Measurements from ENCODE around the gene GFI1.

The GFI1 gene

DNA sequence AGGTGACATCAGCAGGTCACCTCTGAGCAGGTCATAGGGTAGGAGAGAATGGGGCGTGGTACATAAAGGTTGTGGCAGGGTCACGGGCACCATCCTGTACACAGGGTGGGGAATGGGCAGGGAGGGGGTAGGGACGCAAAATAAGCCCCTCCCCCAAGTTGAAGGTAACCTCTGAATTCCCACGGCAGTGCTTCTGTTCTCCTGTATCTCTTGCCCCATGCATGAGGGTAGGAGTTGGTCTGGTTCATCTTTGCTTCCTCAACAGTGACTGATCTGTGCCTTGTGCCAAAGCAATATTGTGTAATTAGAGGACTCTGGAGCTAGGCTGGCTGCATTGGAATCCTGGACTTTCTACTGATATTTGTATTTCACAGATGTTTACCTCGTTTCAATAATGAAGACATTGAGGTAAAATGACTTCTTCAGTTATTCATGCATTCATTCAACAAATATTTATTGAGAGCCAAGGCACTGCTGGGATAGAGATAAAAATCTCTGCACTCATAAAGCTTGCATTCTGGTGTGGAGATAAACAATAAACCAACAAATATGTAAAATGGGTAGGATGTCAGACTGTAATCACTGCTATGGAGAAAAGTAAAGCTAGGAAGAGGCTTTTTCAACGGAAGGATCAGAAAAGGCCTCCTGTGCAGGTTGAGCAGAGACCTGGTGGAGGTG lies 18.4 kb upstream of the GFI1 start:
- Histone ChIP-seq H3K9me3 (ENCODE audit: control insufficient read depth in 2 of 2, low read length in 2 of 2) (no peaks in the 10 kb centered on the region), H3K9ac (ENCODE audit: low read depth in 1 of 2, low read length in 2 of 2) (no peak overlapping the region), H3K4me3 (ENCODE audit: low read length in 2 of 2) (no peak overlapping the region), H3K4me1 (ENCODE audit: control insufficient read depth in 2 of 2, insufficient read depth in 2 of 2, low read length in 2 of 2) (no peaks in the 10 kb centered on the region), H3K27ac (ENCODE audit: low read depth in 2 of 2, low read length in 2 of 2) (no peak overlapping the region), H3K27me3 (ENCODE audit: control insufficient read depth in 2 of 2, insufficient read depth in 2 of 2, low read length in 2 of 2) (no peaks in the 10 kb centered on the region), H3K36me3 (ENCODE audit: control insufficient read depth in 2 of 2, insufficient read depth in 2 of 2, low read length in 2 of 2) (no peaks in the 10 kb centered on the region)

DNA sequence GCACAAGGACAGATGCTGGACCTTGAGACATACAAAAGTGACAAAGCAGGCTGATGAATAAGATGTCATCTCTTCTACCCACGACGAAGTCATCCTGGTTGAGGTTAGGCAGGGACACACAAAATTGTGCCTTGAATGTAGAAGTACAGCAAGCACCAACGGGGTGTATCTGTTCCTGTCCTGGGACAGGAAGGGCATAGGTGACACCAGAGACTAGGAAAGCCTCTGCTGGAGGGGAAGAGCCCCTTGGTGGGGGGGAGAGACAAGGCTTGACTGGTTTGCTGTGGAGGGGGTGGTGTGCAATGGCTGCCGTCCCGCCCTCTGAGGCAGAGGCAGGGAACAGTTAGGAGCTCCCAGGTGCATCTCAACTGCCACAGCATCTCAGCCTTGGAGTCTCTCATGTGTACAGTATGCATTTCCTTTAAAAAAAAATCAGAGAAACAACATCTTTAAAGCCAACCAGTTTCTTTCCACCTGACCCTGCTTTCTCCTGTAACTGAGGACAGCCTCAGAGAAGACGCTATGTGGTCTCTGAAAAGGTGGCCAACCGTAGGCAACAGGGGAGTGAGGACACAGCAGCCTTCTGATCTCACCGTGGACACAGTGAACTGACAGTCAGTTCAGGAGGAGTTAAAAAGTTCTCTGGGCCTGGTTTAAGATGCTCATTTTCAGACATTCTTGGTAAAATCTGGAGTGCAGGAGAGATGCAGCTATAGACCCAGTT lies 17.7 kb upstream of the GFI1 start:
- Histone ChIP-seq H3K27me3 (ENCODE audit: control insufficient read depth in 2 of 2, insufficient read depth in 2 of 2, low read length in 2 of 2) (no peaks in the 10 kb centered on the region), H3K36me3 (ENCODE audit: control insufficient read depth in 2 of 2, insufficient read depth in 2 of 2, low read length in 2 of 2) (no peaks in the 10 kb centered on the region), H3K9me3 (ENCODE audit: control insufficient read depth in 2 of 2, low read length in 2 of 2) (no peaks in the 10 kb centered on the region), H3K27ac (ENCODE audit: low read depth in 2 of 2, low read length in 2 of 2) (no peak overlapping the region), H3K4me1 (ENCODE audit: control insufficient read depth in 2 of 2, insufficient read depth in 2 of 2, low read length in 2 of 2) (no peaks in the 10 kb centered on the region), H3K4me3 (ENCODE audit: low read length in 2 of 2) (no peak overlapping the region), H3K9ac (ENCODE audit: low read depth in 1 of 2, low read length in 2 of 2) (no peak overlapping the region)

DNA sequence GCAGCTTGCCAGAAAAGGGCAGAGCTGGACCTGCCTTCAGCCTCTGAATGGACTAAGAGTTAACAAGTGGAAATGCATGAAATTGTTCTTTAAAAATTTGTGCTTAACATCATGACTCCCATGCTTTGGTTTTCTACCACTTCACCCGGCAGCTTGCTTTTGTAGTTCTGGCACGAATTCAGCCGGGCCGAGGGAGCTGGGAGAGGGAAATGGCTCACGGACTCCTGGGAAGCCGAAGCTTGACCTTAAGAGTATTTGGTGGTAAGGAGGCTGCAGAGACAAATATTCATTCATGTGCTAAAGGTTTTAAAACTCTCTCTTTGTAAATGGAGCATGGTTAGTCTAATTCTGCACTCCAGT lies 17.2 kb upstream of the GFI1 start:
- H3K9ac ChIP-seq (ENCODE audit: low read depth in 1 of 2, low read length in 2 of 2) = no peak overlapping the region
- H3K36me3 ChIP-seq (ENCODE audit: control insufficient read depth in 2 of 2, insufficient read depth in 2 of 2, low read length in 2 of 2) = no peaks in the 10 kb centered on the region
- H3K27me3 ChIP-seq (ENCODE audit: control insufficient read depth in 2 of 2, insufficient read depth in 2 of 2, low read length in 2 of 2) = no peaks in the 10 kb centered on the region
- no peak overlapping the region for H3K4me3 ChIP-seq (ENCODE audit: low read length in 2 of 2)
- no peak overlapping the region for H3K27ac ChIP-seq (ENCODE audit: low read depth in 2 of 2, low read length in 2 of 2)
- H3K4me1 ChIP-seq (ENCODE audit: control insufficient read depth in 2 of 2, insufficient read depth in 2 of 2, low read length in 2 of 2) = no peaks in the 10 kb centered on the region
- no peaks in the 10 kb centered on the region for H3K9me3 ChIP-seq (ENCODE audit: control insufficient read depth in 2 of 2, low read length in 2 of 2)

DNA sequence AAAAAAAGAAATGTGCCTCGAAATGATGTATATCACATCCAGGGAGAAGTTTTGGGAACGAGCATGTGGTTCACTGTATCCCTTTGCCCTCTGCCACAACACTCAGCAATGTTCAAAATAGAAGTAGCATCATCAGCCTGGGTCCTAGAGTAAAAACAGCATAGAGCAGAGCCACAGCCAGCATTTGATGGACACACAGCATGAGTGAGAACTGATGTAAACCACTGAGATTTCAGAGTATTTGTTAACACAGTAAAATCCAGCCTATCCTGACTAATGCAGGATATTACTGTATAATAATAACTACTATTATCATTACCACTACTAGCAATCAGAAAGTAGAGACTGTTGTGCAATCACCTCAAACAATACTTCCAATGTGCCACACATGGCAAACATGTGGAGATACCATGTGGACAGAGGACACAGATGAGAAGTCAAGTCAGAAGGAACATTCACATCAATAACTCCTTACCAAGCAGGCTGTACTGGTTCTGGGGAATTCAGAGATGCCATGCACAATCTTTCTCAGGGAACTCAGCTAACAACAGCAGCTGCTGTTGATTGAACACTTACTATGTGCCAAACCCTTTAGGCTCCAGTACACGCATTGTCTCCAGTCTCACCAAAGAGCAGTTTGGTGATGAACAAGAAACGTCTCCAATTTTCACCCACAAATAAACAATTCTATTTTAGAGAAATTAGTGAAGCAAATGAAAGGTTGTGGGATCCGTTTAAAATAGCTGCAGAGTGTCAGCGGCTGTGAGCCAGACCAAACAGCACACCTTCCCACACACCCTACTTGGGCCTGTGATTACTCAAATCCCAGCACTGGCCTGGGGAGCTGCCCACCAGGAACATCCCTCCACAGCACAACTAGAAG lies 16.6 kb upstream of the GFI1 start:
- Histone ChIP-seq H3K9ac (ENCODE audit: low read depth in 1 of 2, low read length in 2 of 2) (no peak overlapping the region), H3K4me3 (ENCODE audit: low read length in 2 of 2) (no peak overlapping the region), H3K36me3 (ENCODE audit: control insufficient read depth in 2 of 2, insufficient read depth in 2 of 2, low read length in 2 of 2) (no peaks in the 10 kb centered on the region), H3K27ac (ENCODE audit: low read depth in 2 of 2, low read length in 2 of 2) (no peak overlapping the region), H3K9me3 (ENCODE audit: control insufficient read depth in 2 of 2, low read length in 2 of 2) (no peaks in the 10 kb centered on the region), H3K4me1 (ENCODE audit: control insufficient read depth in 2 of 2, insufficient read depth in 2 of 2, low read length in 2 of 2) (no peaks in the 10 kb centered on the region), H3K27me3 (ENCODE audit: control insufficient read depth in 2 of 2, insufficient read depth in 2 of 2, low read length in 2 of 2) (no peaks in the 10 kb centered on the region)

DNA sequence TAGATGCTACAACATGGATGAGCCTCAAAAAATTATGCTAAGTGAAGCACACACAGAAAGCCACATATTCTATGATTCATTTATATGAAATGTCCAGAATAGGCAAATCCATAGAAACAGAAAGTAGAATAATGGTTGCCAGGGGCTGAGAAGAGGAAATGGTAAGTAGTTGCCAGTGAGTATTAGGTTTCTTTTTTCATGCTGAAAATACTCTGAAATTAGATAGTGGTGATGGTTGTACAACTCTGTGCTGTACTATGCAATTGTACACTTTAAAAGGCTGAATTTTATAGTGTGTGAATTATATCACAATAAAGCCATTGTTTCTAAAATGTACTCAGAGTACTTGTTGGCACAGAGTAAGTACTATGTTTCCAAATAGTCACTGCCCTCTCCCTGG lies 15.5 kb upstream of the GFI1 start:
- Histone ChIP-seq H3K27ac (ENCODE audit: low read depth in 2 of 2, low read length in 2 of 2) (no peak overlapping the region), H3K4me1 (ENCODE audit: control insufficient read depth in 2 of 2, insufficient read depth in 2 of 2, low read length in 2 of 2) (no peaks in the 10 kb centered on the region), H3K9me3 (ENCODE audit: control insufficient read depth in 2 of 2, low read length in 2 of 2) (no peaks in the 10 kb centered on the region), H3K27me3 (ENCODE audit: control insufficient read depth in 2 of 2, insufficient read depth in 2 of 2, low read length in 2 of 2) (no peaks in the 10 kb centered on the region), H3K4me3 (ENCODE audit: low read length in 2 of 2) (no peak overlapping the region), H3K9ac (ENCODE audit: low read depth in 1 of 2, low read length in 2 of 2) (no peak overlapping the region), H3K36me3 (ENCODE audit: control insufficient read depth in 2 of 2, insufficient read depth in 2 of 2, low read length in 2 of 2) (no peaks in the 10 kb centered on the region)

DNA sequence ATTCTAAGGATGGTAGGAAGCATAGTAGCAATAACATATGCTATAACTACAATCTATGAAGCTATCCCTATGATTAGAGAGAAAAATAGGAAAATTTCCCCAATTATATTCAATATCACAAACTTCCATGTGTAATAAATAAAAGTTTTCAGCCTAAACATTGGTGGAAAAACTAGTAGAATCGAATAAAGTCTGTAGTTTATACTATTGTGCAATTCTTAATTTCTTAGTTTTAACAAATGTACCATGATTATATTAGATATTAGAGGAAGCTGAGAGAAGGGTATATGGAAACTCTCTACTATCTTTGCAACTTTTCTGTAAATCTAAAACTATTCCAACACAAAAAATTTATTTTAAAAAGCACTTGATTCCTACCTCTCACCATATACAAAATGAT lies 13.8 kb upstream of the GFI1 start:
- Histone ChIP-seq H3K27me3 (ENCODE audit: control insufficient read depth in 2 of 2, insufficient read depth in 2 of 2, low read length in 2 of 2) (no peaks in the 10 kb centered on the region), H3K4me3 (ENCODE audit: low read length in 2 of 2) (no peak overlapping the region), H3K36me3 (ENCODE audit: control insufficient read depth in 2 of 2, insufficient read depth in 2 of 2, low read length in 2 of 2) (no peaks in the 10 kb centered on the region), H3K27ac (ENCODE audit: low read depth in 2 of 2, low read length in 2 of 2) (no peak overlapping the region), H3K4me1 (ENCODE audit: control insufficient read depth in 2 of 2, insufficient read depth in 2 of 2, low read length in 2 of 2) (no peaks in the 10 kb centered on the region), H3K9ac (ENCODE audit: low read depth in 1 of 2, low read length in 2 of 2) (no peak overlapping the region), H3K9me3 (ENCODE audit: control insufficient read depth in 2 of 2, low read length in 2 of 2) (no peaks in the 10 kb centered on the region)

DNA sequence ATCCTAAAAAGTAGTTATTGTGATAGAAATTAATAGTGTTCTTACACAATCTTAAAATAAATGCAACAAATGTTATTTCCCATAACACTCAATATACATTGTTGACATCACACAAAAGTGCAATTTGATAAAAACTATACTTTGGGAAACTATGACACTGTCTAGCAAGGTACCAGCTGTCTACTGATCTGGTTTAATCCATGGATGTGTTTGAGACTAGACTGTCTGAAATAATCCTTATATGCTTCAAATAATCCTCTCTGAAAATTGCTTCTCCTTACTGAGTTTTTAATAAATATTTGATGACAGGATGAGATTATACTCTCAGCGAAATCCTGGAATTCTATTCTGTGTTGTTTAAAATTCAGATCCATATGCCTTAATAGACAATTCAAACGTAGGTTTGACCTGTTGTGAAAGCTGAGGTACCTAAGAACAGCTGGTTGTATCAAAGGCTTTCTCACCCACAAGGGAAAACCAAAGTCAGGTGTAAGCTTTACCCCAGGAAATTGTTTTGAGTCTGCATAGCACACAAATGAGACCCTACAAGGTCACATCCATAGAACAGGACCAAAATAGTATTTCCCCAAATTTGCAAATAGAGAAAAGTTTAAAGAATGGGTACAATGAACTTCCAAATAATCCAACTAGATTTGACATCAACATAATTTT lies 8.8 kb upstream of the GFI1 start:
- Histone ChIP-seq H3K9me3 (ENCODE audit: control insufficient read depth in 2 of 2, low read length in 2 of 2) (no peaks in the 10 kb centered on the region), H3K4me1 (ENCODE audit: control insufficient read depth in 2 of 2, insufficient read depth in 2 of 2, low read length in 2 of 2) (no peaks in the 10 kb centered on the region), H3K27ac (ENCODE audit: low read depth in 2 of 2, low read length in 2 of 2) (no peak overlapping the region), H3K4me3 (ENCODE audit: low read length in 2 of 2) (no peak overlapping the region), H3K36me3 (ENCODE audit: control insufficient read depth in 2 of 2, insufficient read depth in 2 of 2, low read length in 2 of 2) (no peaks in the 10 kb centered on the region), H3K27me3 (ENCODE audit: control insufficient read depth in 2 of 2, insufficient read depth in 2 of 2, low read length in 2 of 2) (no peaks in the 10 kb centered on the region), H3K9ac (ENCODE audit: low read depth in 1 of 2, low read length in 2 of 2) (no peak overlapping the region)

DNA sequence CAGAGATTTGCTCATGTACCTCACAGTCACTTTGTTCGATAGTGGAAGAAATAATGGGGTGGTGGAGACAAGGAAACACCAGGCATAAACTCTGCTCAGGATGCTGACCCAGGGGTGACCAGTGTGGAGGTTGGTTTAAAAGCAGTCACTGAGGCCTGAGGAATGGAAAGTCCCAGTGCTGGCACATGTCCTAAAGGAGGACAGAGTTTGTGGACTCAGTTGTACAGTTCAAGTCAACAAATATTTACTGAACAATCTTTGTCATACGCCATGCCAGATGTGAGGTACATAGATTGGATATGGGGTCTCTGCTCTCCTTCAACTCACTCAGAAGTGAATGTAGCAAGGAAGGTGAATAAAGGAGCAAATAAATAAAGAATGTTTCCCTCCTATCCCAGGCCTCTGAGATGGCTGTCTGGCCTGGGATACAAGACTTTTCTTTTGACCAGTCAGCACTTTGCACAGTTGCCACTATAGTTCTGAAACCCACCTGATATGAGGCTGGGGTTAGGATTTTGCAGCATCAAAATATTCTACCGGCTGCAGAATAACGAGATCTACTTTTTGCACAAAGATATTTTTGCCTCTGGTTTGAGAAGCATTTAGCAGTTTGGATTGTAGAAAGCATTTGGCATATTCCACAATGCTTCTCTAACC lies 7.9 kb upstream of the GFI1 start:
- Histone ChIP-seq H3K9me3 (ENCODE audit: control insufficient read depth in 2 of 2, low read length in 2 of 2) (no peaks in the 10 kb centered on the region), H3K27me3 (ENCODE audit: control insufficient read depth in 2 of 2, insufficient read depth in 2 of 2, low read length in 2 of 2) (no peaks in the 10 kb centered on the region), H3K4me1 (ENCODE audit: control insufficient read depth in 2 of 2, insufficient read depth in 2 of 2, low read length in 2 of 2) (no peaks in the 10 kb centered on the region), H3K9ac (ENCODE audit: low read depth in 1 of 2, low read length in 2 of 2) (no peak overlapping the region), H3K36me3 (ENCODE audit: control insufficient read depth in 2 of 2, insufficient read depth in 2 of 2, low read length in 2 of 2) (no peaks in the 10 kb centered on the region), H3K4me3 (ENCODE audit: low read length in 2 of 2) (no peak overlapping the region), H3K27ac (ENCODE audit: low read depth in 2 of 2, low read length in 2 of 2) (no peak overlapping the region)

DNA sequence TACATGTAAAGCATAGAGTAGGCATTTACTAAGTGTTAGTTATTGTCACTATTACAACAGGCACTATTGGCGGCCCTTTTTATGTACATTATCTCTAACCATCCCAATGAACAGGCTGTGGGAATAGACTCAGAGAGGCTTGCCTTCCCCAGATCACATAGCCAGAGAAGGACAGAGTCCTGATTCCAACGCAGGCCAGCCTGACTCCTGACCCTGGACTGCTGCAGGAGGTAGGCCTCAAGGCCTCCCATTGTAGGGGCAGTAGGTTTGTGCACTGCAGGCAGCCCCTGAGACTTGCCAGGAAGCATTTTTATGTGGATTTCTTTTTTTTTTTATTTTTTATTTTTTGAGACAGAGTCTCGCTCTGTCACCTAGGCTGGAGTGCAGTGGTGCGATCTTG lies 6.4 kb upstream of the GFI1 start:
- no peak overlapping the region for H3K9ac ChIP-seq (ENCODE audit: low read depth in 1 of 2, low read length in 2 of 2)
- H3K36me3 ChIP-seq (ENCODE audit: control insufficient read depth in 2 of 2, insufficient read depth in 2 of 2, low read length in 2 of 2) = no peaks in the 10 kb centered on the region

More for the DNA sequence above, 6.4 kb upstream of the GFI1 start:
- no peaks in the 10 kb centered on the region for H3K4me1 ChIP-seq (ENCODE audit: control insufficient read depth in 2 of 2, insufficient read depth in 2 of 2, low read length in 2 of 2)
- no peaks in the 10 kb centered on the region for H3K9me3 ChIP-seq (ENCODE audit: control insufficient read depth in 2 of 2, low read length in 2 of 2)
- H3K27me3 ChIP-seq (ENCODE audit: control insufficient read depth in 2 of 2, insufficient read depth in 2 of 2, low read length in 2 of 2) = peaks cover 0 to 4% of the 10 kb centered on the region in 2 donors
- no peak overlapping the region for H3K27ac ChIP-seq (ENCODE audit: low read depth in 2 of 2, low read length in 2 of 2)
- no peak overlapping the region for H3K4me3 ChIP-seq (ENCODE audit: low read length in 2 of 2)
